22Rv1 (cell line): ENCODE data around the gene VEPH1.

Experiments used
- ZFX ChIP-seq: fragments of 450-650 bp; IDR thresholded peaks from 2 replicates; pipeline ENCODE4 v1.6.1; 2017; ENCODE audit warnings: antibody characterized with exemption, borderline replicate concordance
- TF ChIP-seq, protein P1 (sequence below): fragments of 450-650 bp; IDR thresholded peaks from 2 replicates; pipeline ENCODE4 v1.5.1; 2017; ENCODE audit warnings: mild to moderate bottlenecking

DNA sequence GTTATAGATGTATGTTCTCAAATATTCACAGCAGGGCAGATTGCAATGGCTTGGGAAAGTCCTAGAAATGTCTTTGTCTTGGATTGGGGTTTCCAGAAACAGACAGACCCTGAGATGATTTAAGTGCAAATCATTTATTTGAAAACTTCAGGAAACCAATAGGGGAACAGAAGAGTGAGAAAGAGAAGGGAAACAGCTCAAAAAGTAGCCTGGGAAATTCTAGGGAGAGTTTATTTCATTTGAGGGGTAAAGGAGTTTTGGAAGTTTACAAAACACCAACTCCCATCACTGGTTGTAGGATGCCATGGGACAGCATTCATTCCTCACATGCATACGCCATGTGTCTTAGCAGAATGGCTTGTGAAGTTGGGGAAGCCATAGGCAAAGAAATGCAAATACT is 98.8 kb downstream of the VEPH1 start:
- TF ChIP-seq, protein P1, sequence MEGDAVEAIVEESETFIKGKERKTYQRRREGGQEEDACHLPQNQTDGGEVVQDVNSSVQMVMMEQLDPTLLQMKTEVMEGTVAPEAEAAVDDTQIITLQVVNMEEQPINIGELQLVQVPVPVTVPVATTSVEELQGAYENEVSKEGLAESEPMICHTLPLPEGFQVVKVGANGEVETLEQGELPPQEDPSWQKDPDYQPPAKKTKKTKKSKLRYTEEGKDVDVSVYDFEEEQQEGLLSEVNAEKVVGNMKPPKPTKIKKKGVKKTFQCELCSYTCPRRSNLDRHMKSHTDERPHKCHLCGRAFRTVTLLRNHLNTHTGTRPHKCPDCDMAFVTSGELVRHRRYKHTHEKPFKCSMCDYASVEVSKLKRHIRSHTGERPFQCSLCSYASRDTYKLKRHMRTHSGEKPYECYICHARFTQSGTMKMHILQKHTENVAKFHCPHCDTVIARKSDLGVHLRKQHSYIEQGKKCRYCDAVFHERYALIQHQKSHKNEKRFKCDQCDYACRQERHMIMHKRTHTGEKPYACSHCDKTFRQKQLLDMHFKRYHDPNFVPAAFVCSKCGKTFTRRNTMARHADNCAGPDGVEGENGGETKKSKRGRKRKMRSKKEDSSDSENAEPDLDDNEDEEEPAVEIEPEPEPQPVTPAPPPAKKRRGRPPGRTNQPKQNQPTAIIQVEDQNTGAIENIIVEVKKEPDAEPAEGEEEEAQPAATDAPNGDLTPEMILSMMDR: no peak
- no peak for TF ChIP-seq ZFX
